Left colon (tissue), 2 donors: ENCODE measurements around the gene CARMIL1. TPM values are rescaled to one million over a fixed set of nuclear protein-coding genes. Genes with fewer than 3 reads are reported as not detected.

Experiments
- ATAC-seq: fragments of 200-7000 bp; cut with Tn5 transposase; one replicate; pipeline ENCODE4 v1.9.1; 2020; ENCODE audit warnings: mild to moderate bottlenecking, moderate library complexity
- DNase-seq, 2 donors: peaks; one replicate each; pipeline ENCODE4 v3.0.0-alpha.2; 2020
- intact Hi-C, 2 donors: fragments of 100-400 bp; cut with DNase I in 1 of 2; cut with micrococcal nuclease in 1 of 2; formaldehyde crosslinking; loops; one replicate each; pipeline versions ENCODE4 v1.11.2 to v1.14.0; 2022; cut with DNase I, micrococcal nuclease
- total RNA-seq, 2 donors: library from RNA; stranded (reverse); fragmentation: NEBNext Ultra II Directional; extraction: Animal tissue kit (Norgen Biotek cat#: 25700); gene quantifications; one replicate each; pipeline ENCODE4 v1.2.1, GENCODE V29; 2021
- donor health status: DM: no; HTN: no; CAD: no.
- donor health status: DM: yes; HTN: yes; CAD: no.

Gene CARMIL1
- total RNA-seq, 2 donors from 2014 or later: 56.3 to 58.7 TPM

DNA sequence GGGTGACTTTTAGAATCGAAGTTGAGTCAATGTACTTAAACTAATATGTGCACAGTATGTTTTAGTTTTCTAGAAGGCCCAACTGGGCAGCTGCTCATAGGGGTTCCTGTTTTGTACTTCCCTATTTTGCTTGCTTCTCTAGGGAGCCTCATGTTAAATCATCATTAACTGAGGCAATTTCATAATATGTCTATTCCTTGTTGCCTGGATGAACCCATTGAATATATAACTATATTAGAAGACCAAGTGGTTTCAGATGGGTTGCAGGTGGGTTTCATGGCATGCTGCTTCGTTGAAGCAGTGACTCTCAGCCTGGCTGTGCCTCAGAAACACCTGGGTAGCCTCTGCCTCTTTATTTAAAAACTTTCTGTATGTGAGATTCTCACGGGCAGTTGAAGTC lies 22.2 kb downstream of the CARMIL1 start:
- DNase-seq: no peak
- intact Hi-C loops: no loop called here
- ATAC-seq: no peak

DNA sequence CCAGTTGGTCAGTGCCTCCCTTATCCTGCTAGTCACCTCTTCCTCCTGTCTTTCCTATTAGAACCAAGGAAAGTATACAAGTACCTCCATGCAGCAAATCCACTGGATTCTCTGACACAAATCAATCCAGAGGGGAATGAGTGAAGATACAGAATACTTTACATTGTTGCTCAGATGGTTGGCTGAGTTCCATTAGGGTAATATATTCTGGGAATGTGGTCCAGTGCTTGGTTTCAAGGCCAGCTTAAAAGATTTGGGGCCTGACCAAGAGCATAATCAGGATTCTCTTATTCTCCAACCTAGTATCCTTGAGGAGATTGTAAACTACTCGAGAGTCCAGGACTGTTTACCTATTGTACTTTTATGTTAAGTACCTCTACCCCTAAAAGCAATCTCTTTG lies 23.0 kb downstream of the CARMIL1 start:
- DNase-seq (no peak), ATAC-seq (no peak)
- intact Hi-C loops: no loop called here

DNA sequence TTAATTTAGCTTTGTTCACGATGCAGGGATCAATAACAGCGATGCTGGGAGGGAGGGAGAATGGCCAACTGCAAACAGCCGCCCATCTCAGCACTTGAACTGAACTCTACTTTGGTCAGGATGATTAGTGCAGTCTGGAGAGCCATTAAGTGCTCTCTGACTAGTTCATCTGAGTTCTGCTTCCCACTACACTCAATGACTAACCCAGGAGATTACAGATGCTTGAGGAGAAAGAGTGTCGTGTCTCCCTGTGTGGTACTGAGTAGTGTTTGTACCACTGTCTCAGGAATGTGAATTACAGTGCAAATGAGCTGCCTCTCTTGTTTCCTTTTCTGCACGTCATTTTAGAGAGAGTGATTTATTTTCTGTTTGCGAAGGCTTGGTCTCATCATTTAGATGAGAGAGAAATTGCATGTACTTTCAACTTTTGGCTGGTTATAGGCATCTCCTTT lies 23.5 kb downstream of the CARMIL1 start:
- no peak for DNase-seq
- intact Hi-C loops: no loop called here
- ATAC-seq: peak; percentile 74

DNA sequence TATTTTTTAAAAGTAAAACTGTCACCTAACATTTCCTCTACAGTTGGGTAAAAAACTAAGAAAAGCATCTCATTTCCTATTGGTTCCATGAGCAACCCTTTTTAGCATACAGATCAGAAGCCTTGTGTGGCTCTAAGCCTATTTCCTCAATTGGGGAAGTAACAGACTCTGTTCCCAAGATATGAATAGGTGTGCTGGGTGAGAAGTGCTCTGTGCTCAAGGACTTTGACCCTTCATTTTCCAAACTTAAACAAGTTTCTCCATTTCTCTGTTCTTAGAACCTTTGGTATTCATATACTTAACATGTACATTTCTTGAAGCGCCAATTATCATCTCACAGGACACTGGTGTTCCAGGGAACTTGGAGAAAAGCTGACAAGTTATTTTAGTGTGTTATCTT lies 24.1 kb downstream of the CARMIL1 start:
- intact Hi-C loops: no loop called here
- peak; percentile 92 for ATAC-seq
- DNase-seq: no peak

- intact Hi-C loops: no loop called here
- DNase-seq (no peak), ATAC-seq (no peak)
Measured at GRCh38 chr6:25306379-25306778, 27.2 kb downstream of the CARMIL1 start.

GRCh38 chr6:25307805-25308494 lies 28.8 kb downstream of the CARMIL1 start:
- no peak for DNase-seq
- no peak for ATAC-seq
- intact Hi-C loops: no loop called here

- intact Hi-C loops: no loop called here
- no peak for ATAC-seq
- DNase-seq: no peak
Measured at GRCh38 chr6:25309886-25310285, 30.7 kb downstream of the CARMIL1 start.

DNA sequence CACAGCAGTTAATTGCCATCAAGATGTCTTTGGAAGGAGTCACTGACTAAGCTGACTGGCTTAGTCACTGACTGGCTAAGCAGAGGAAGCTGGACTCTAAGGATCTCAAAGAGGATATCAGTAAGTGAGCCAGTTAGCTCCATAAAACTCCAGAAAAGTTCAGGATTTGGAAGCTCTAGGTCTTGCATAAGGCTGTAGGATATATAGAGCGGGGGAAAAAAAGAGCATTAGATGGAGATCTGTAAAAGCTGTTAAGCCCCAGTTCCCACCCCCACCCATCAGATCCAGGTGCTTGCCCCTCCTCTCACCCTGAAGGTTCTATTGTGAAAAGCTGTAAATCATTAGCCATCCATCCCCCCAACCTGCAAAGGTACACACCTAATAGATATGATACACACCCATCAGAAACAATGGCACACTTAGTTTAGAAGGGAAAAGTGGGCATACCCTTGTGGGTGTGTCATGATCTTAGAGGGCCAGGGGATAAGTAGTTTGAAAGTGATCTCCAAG lies 32.2 kb downstream of the CARMIL1 start:
- DNase-seq (no peak), ATAC-seq (peak; percentile 56)
- intact Hi-C loops: no loop called here

- DNase-seq (no peak), ATAC-seq (peak; percentile 72)
- intact Hi-C loops: no loop called here
Measured at GRCh38 chr6:25312034-25312620, 33.0 kb downstream of the CARMIL1 start.

GRCh38 chr6:25312703-25313102 lies 33.5 kb downstream of the CARMIL1 start:
- ATAC-seq: peak; percentile 45
- intact Hi-C loops: no loop called here
- DNase-seq: no peak

DNA sequence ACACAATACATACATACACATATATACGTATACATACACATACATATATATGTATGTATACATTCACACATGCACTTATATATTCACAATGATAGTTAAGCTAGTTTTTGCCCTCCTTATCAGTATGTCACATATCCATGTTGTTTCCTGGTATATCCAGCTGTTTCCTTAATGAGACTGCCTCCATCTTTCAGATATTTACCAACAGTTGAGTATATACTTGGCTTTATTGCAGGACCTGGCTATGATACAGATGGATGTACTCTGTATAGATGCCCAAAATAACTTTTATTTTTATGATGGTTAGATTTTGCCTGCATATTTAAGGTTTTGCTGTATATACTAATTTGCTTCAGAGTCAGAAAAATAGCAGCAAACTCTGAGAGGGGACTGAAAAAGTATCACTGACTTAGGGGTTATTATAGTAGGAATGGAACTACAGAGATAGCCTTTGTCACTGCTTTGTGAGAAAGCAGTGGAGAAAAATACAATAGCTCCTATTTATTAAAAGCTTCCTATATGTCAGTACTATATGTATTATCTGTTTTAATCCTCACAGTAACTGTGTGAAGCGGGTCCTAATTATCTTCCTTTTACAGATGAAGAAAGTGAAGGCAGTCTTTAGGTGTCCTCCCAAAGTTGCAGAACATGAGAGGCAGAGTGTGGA lies 35.5 kb downstream of the CARMIL1 start:
- DNase-seq (no peak), ATAC-seq (no peak)
- intact Hi-C loops: no loop called here

DNA sequence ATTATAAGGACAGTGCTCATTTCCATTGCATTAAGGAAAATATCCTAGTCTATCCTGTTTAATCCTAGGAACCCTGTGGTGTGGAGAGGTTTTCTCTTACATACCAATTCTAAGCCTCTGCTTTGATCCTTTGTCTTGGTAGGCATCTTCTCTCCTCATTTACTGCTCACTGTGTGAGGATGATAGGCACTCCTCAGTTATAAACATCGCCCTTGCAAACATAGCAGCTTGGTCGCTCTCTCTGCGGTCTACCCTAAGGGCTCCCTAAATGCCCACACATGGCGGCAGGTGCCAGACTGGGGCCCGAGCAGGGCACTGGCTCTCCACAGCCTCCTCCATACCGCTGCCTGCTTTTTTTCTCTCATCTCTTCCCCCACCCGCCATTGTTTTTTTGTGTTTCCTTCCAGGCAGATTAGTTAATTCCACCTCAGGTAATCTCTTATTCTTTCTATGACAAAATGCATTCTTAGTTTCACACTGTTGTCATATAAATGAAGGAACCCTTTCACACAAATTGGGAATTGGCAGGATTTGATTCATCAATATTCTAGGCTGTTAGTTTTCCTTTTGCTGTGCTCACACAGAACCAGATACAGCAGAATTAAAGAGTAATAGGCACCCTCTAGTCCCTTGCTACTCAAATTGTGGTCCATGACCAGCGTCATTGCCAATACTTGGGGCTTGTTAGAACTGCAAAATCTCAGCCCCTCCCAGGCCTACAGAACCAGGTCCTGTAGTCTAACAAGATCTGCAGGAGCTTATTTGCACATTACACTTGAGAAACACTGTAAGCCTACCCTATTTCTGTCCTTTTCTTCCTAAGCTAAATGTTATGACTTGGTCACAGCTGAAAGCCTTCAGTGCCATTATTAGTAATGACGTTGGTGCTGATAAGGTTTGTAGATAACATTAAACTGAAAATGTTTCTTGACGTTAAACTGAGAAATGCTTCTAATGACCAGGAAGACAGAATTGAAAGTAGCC lies 36.3 kb downstream of the CARMIL1 start:
- no peak for ATAC-seq
- no peak for DNase-seq
- intact Hi-C loops: no loop called here

DNA sequence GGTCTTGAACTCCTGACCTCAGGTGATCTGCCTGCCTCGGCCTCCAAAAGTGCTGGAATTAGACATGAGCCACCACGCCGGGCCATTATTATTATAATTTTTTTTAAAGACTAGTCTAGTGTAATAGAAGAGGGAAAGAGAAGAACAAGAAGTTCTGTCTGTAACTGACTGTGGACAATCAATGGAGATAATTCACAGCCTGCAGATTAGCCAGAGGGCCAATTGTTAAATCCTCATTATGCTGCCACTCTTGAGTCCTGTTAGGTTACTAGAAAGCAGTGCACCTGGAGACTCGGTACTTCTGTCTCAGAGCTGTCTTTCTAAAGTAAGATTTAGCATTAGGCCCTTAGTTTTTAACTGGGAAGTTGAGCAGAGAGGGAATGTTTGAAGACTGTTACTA lies 37.5 kb downstream of the CARMIL1 start:
- intact Hi-C loops: no loop called here
- no peak for DNase-seq
- no peak for ATAC-seq

DNA sequence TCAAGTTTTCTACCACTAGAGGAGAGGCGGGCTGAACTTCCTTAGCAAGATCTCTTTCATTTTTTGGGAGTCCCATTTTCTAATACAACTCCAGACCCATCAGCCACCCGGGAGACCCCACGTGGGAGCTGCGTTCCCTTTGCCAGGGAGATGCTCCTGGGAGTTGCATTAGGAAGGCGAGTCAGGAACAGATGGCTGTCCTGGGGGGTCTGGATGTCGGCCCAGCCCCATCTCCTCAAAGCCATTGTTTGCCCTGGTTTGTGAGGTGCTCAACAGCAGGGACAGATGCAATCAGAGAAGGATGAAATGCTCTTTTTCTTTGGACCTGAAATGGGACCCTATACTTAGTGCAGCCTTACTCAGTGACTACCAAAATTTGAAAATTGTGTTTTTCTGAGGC lies 39.4 kb downstream of the CARMIL1 start:
- no peak for ATAC-seq

DNA sequence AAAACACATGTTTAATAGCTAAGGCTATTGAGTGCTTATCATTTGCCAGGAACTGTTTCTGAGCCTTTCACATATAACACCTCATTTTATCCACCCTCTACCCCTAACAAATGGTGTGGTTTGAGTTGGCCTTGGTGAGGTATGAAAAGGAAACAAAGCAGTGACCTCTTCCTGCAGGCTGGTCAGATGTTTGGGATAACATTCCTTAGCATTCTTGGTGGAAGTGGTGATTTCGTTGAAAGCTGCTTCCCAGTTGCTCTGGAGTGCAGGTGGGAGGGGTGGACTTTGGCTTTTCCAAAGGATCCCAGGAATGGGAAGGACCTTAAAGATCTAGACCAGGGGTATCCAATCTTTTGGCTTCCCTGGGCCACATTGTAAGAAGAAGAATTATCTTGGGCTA lies 41.3 kb downstream of the CARMIL1 start:
- intact Hi-C loops: no loop called here
- no peak for DNase-seq
- ATAC-seq: no peak

More for the DNA sequence above, 39.4 kb downstream of the CARMIL1 start:
- intact Hi-C loops: no loop called here
- no peak for DNase-seq

DNA sequence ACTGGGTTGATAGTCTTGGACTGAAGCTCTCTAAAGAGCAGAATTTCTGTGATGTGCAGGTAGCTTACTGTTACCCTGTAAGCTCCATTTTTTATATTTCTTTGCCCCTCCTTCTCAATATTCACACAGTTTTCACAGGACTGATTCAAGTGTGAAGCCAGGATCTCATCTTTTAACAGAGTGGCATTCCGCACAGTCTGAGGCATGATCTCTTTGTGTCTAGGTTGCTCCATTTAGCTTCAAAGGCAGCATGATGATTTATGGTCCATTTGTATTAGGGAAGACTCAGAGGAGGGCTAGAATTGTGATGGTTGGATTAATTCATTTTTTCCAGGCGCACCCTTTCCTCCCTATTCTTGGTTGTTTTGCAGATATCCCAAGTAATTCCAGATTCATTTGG lies 43.5 kb downstream of the CARMIL1 start:
- no peak for ATAC-seq
- intact Hi-C loops: no loop called here

GRCh38 chr6:25324066-25324762 lies 45.0 kb downstream of the CARMIL1 start:
- intact Hi-C loops: no loop called here
- ATAC-seq (peak; percentile 43), DNase-seq (no peak)

More for the DNA sequence above, 43.5 kb downstream of the CARMIL1 start:
- no peak for DNase-seq

DNA sequence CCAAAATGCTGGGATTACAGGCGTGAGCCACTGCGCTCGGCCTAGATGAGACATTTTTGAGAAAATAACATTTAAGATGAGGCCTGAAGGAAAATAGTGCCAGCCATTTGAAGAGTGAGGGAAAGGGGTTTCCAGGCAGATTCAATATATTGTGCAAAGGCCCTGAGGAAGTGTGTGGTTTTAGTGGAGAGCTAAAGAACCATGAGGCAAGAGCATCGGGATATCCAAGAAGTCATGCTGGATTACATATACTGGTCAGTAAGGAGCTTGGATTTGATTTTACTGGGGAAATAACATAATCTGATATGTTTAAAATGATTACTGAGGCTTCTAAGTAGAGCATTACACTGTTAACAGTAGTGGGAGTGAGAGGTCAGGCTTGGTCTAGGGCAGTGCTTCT lies 47.0 kb downstream of the CARMIL1 start:
- no peak for ATAC-seq

More for the DNA sequence above, 47.0 kb downstream of the CARMIL1 start:
- no peak for DNase-seq
- intact Hi-C loops: no loop called here
